NCI-H510A treated with DMSO at 0.1 percent for 48 hours (cell line): Measurements from ENCODE around the gene SLC35B1.

Source experiments
- DNase-seq: peaks from one replicate; lab custom pipeline; 2025; lab: John Stamatoyannopoulos, UW

The SLC35B1 gene, protein sequence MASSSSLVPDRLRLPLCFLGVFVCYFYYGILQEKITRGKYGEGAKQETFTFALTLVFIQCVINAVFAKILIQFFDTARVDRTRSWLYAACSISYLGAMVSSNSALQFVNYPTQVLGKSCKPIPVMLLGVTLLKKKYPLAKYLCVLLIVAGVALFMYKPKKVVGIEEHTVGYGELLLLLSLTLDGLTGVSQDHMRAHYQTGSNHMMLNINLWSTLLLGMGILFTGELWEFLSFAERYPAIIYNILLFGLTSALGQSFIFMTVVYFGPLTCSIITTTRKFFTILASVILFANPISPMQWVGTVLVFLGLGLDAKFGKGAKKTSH

GRCh38 chr17:49707608-49708514, at the start of gene SLC35B1:
Gene SLC35B1, minus strand, starts transcription at chr17:49707964. Its CDS starts 131 bp downstream, at chr17:49707833.
- peak; percentile 99 for DNase-seq

DNA sequence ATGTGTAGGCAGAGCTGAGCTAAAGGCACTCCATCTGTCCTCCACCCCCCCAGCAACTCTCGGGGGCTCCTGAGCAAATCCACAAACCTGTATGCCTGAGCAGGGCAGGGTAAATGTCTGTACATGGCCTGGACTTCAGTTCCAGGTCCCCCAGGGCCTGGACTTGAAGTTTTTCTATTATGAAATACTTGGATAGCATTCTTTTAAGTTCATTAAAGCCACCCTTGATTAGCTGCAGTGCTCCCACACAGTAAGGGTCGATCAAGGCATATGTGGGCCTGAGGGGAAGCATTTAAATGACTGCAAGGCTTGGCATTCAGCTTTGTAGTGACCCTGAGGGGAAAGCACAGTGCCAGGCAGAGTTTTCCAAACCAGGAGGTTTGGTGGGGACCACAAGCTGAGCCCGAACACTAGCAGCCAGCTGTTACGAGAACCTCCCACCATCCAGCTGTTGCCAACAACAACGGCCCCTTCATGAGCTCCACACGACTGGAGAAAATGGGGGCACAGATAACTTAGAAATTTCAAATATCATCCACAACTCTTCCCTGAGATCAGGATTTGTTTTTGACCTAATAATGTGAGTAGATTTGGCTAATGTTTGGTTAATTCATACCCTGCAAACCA, 49.5 kb upstream of the SLC35B1 start:
- no peak for DNase-seq

DNA sequence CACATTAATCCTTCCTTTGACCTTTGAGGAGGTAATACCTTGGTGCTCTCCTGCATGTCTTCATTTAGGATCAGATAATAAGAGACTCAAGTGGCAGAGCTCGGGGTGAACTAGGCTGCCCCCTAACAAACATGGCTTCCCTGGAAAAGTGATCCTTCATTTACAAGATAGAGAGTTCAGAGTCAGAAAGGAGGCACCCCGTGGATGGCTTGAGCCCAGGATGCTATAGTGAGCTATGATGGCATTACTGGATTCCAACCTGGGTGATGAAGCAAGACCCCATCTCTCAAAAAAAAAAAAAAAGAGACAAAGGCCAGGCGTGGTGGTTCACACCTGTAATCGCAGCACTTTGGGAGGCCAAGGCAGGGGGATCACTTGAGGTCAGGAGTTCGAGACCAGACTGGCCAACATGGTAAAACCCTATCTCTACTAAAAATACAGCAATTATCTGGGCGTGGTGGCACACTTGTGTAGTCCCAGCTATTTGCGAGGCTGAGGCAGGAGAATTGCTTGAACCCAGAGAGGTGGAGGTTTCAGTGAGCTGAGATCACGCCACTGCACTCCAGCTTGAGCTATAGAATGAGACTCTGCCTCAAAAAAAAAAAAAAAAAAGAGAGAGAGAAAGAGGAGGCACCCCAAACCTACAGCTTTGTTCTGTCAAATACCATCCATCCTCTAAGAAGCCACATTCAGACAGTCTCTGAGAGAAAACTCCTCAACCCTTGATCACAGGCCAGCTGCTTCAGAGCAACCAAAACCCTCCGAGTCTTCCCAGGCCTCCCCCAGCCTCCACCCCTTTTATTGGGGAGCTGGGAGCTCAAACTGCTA, 48.8 kb upstream of the SLC35B1 start:
- no peak for DNase-seq

DNA sequence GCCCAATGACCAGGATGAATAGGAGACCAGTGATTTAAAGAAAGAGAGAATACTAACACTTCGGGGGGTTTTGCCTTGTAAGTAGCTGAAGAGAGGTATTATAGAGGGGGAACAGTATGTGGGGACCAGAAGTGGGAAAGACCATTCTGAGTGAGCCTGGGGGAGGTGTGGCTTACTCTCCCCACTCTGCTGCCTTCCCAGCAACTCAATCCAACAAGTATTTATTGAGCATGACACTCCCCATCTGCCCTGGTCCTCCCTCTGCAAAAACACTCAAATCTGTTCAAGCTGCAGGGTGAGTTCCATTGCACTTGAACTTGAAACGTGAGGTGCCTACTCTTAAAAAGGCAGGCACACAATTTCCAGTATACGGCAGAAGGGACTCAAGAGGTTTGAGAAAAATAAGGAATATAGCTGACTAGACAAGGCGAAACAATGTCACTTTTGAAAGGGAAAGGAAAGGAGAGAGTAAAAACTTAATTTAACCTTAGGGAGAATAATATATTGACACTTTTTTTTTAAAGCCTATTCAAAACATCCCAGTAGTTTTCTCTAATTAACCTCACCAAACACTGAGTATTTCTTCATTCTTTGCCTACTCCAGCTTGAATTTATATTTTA, 48.0 kb upstream of the SLC35B1 start:
- peak; percentile 17 for DNase-seq

DNA sequence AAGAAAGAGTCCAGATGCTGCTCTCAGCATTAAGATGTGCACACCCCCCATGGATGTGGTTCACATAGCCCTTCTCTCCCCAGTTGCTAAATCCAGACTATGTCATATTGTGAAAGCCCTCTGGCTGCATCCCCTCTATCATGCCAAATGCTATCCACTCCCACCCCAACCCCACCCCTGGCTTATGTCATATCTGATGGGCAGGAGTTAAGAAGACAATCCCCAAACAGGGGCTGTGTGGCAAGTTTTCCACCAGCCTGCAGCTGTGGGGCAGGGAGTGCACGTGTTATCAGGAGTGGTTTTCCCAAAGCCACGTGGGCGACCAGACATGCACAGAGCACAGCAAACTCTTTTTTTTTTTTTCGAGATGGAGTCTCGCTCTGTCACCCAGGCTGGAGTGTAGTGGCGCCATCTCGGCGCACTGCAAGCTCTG, 46.2 kb upstream of the SLC35B1 start:
- no peak for DNase-seq

- no peak for DNase-seq
These were observed 44.7 kb upstream of the SLC35B1 start for GRCh38 chr17:49752508-49752907.

DNA sequence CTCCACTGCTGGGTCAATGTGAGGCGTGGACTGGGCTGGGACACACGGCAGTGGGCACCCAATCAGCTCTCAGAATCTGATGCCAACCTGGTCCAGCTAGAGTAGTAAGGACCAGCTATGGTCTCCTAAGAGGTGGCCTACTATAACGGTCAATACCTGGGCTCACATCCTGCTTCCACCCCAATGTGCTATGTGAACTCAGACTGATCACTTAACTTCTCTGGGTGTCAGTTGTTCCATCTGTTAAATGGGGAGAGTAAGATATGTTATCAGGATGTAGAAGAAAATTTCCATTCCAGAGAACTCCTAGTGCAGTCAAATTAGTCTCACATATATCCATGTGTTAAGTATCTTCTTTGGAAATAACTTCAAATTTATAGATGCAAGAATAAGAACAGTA, 42.0 kb upstream of the SLC35B1 start:
- no peak for DNase-seq

DNA sequence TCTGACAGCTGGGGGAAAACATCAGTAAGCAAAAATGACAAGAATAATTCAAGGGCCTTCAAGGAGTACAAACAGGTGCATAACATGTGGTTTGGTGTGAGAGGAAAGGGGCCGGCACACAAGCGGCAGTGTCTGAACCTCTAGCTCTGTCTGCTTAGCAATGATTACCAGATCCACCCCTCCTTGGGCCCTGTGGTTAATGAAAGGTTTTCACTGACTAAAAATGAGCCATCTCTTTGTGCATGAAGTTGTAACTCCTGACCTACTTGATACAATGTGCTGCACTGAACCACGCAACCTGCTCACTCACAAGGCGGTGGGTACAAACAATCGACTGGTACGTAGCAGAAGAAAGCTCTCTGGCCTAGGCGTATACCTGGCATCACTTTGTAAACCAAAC, 41.0 kb upstream of the SLC35B1 start:
- DNase-seq = no peak

GRCh38 chr17:49748223-49748622, 40.5 kb upstream of the SLC35B1 start:
- DNase-seq = no peak

DNA sequence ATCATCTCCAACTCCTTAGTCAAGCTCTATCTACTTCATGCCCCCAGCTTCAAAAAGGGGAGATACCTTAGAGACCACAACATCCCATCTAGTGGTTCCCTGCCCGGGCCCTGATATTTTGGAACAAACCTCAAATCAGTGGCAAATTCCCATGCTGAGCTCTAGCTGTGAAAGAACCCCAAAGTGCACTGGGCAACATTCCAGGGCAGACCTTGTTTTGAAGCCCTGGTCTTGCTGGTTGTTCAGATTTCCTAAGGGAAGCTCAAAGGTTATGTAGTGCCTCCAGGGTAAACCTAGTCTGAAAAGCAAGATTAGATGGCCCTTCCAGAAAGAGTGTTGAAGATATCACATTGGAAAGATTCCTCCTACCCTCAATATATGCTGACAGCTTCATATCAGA, 39.9 kb upstream of the SLC35B1 start:
- DNase-seq = no peak

DNA sequence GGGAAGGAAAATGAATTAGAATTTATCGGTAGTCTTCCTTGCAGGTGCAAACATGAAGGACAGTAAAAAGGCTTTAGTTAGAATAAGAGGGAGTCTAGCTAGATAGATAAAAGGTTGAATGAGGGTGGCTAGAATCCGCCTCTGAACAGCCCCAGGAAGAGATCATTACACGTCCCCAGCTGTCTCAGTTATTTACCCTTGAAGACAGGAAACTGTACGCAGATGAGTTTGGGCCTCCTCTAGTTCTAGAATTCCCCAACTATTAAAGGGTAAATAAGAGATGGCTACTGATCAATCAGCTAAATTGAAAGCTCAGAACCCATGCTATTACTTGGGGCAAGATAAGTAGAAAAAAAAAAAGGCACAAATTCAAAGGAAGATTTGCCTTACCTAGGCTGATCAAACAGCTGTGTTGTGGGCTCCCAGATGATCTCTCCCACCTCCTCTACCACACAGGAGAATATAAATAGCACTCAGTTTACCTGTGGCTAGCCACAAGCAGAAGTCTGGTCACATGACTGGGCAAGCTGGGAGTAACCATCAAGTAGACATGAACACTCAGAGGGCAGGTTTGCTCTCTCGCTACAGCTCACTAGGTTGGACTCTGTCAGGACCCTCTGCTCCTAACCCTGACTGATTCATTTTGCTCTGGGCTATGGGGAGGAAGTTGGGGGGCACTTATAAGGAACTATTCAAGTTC, 39.2 kb upstream of the SLC35B1 start:
- DNase-seq = peak; percentile 33

DNA sequence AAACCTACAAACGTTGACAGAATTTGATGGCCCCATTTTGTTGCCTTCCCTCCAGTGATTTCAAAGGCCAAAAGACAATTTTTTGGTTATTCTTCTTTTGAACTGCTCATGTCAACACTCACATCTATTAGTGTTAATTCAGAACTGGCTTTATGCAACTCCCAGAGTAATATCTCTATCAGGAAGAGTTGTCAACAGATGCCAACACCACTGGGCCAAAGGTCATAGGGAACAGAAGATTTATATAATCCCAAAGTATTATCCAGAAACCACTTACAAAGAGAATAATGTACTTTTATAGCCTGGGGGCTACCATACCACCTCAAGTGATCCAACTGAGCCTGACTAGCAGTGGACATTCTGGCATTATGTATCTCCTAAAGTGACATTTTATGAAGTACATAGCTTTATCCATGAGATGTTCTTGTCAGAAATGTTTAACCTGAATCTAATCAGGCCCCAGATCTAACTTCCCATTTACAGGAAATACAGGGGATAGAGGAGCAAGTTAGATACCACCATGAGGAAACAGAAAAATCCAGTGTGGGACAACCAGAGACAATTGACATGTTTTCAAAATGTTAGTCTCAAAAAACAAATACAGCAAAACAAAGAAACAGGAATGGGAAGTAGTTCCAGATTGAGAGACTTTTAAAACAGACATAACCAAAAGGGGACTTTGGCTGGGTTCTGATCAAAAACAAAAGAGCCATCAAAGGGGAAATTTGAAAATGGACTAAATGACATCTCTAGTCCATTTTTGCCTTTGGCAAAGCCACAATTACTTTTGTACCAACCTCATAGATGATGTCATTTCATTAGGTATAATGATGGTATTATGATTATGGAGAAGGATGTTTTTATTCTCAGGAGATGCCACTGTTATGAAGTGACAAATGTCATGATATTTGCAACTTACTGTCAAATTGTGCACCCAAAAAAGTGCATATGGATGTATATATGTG, 37.7 kb upstream of the SLC35B1 start:
- DNase-seq = no peak

DNA sequence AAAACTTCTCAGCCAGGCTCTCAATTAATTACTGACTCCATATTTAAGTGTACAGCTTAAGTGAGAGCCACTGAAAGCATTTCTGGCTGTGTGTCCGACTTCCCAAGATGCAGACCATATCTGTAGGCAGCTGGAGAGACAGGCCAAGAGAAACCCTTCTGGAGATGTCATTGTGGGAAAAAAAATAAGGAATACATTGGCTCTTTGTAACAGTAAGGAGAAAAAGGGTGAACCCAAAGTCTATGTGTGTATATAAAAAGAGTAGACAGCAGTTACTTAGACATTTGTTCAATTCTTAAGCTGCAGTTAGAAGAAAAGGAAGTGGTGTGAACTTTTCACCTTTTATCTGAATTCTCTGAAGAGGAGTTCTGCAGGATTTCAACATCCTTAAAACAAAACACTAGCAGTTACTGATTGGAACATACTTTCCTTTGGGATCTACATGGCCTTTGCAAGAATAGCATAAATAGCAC, 34.4 kb upstream of the SLC35B1 start:
- no peak for DNase-seq

DNA sequence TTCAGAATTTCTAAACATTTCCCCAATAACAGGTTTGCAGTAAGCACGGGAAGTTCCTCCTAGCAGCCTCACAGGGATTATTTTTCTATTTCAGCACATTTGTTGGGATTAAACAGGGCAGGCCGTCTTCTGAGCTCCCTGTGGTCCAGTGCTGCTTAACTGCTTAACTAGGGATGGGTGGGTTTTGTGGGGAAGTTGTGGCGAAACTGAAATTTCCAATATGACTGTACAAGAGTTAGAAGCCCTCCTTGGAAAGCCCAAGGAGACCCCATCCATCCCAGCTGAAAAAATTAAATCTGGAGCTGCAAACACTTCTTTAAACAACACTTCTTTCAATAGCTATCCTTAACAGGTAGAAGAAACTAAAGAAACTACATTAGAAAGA, 33.9 kb upstream of the SLC35B1 start:
- DNase-seq = no peak

GRCh38 chr17:49741009-49741691, 33.4 kb upstream of the SLC35B1 start:
- no peak for DNase-seq

GRCh38 chr17:49739641-49740271, 32.0 kb upstream of the SLC35B1 start:
- peak; percentile 94 for DNase-seq

- DNase-seq = no peak
These were observed 30.8 kb upstream of the SLC35B1 start for GRCh38 chr17:49738456-49739163.
